ENCODE data around the gene PAX1.

PAX1 gene

GRCh38 chr20:21705575-21706260 is at the start of gene PAX1:
TSS of gene PAX1 (plus strand) at chr20:21705664. CDS start at chr20:21705713, 49 bp downstream.
- DNase-seq, result no peak

GRCh38 chr20:21656308-21657067 is 49.0 kb upstream of the PAX1 start:
- DNase-seq, result no peak

GRCh38 chr20:21661488-21662055 is 43.9 kb upstream of the PAX1 start:
- DNase-seq, result no peak

- no peak for DNase-seq
Measured at GRCh38 chr20:21663465-21663864, 42.0 kb upstream of the PAX1 start.

DNA sequence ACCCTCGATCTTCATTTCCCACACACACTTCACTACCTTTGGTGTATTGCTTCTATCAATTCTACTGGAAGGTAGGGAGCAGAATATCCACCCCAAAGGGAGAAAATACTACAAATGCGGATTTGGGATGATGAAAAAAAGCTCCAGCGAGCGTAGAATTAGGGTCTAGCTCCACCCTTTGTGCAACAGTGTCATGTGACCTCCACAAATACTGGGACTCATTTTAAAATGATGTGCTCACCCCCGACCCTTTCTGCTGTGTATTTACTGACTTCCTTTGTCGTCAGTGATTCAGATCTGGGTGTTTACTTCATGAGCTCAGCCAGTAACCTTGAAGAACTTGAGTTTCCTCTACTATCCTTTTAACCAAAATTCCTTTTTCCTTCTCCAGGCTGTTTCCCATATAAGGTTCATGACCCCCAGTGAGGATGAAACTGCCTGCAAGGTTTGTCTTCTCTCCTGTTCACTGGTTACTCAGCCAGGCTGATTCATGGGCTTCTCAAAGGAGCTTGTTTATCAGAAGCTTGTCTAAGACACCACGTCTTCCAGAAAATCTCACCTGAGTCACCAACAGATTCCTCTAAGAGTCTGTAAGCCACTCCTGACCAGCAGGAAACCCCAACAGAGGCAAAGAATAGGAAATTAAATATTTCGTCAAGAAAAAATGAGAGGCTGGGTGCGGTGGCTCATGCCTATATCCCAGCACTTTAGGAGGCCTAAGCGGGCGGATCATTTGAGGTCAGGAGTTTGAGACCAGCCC is 39.6 kb upstream of the PAX1 start:
- no peak for DNase-seq

- no peak for DNase-seq
Measured at GRCh38 chr20:21670126-21670525, 35.3 kb upstream of the PAX1 start.

GRCh38 chr20:21670981-21671380 is 34.5 kb upstream of the PAX1 start:
- no peak for DNase-seq

DNA sequence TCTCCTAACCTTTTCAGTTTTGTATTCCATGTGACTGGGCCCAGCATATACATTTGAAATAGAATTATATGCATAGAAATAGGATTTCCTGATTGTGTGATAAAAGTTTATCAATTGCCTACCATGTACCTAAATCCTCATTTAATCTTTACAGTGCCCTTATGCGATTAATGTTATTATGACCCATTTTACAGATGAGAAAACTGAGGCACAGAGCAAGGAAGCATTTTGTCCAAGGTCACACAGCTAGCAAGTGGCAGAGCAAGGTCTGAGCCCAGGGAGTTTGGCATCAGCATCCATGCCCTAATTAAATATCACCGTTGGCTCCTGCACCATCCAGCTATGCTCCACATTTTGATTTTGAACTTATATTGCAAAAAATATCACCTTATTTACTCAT is 28.2 kb upstream of the PAX1 start:
- DNase-seq, result no peak

DNA sequence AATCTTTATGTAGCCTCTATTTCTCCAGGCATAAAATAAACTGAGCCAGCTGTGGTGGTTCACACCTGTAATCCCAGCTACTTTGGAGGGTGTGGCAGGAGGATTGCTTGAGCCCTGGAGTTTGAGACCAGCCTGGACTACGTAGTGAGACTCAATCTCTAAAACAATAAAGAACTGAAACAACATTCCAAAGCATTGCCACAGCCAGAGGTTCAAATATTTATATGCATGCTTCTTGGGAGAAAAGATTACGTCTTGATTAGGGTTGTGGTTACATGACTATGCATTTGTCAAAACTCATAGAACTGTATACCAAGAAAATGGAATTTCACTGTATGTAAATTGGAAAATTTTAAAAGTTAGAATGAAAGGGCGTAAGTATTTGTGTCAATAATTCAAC is 27.7 kb upstream of the PAX1 start:
- no peak for DNase-seq

GRCh38 chr20:21681234-21681921 is 24.1 kb upstream of the PAX1 start:
- DNase-seq, result no peak

- no peak for DNase-seq
Measured at GRCh38 chr20:21681922-21682318, 23.5 kb upstream of the PAX1 start.

DNA sequence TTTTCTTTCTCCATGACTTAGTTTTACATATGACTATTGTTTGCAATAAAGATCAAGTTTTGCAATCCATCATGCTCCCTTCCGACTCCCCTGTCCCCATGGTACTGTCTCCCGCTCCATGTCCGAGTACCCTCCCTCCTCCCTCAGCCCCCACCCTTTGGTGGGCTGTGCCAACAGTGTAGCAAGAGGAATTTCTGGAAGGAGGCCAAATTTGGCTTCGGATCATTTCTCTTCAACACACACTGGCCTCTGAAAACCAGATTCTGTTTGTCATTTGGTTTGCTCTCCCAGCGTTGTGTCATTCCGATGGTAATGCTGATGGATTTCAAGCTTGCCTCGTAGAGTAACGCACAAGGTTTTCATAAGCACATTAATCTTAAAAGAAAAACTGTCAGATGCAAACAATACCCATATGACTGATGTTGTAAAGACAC is 22.9 kb upstream of the PAX1 start:
- no peak for DNase-seq

GRCh38 chr20:21684671-21685070 is 20.8 kb upstream of the PAX1 start:
- DNase-seq, result no peak

DNA sequence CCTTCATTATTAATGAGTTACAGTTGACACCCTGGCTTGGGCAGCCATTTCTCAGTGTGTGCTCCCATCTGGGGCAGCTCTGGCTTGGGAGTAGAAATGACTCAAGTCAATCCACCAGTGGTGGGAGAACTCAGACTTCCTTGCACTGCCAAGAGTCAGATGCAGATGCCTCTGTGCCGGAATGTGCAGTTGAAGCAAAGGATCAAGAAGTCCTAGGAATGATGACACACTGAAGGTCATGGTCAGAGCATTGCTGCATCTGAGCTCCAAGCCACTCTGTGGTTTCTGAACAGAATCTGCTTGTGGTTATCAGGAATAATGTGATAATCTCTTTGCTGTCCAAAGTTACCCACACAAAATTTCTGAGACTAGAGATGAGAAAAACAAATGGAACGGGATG is 19.5 kb upstream of the PAX1 start:
- DNase-seq, result no peak

DNA sequence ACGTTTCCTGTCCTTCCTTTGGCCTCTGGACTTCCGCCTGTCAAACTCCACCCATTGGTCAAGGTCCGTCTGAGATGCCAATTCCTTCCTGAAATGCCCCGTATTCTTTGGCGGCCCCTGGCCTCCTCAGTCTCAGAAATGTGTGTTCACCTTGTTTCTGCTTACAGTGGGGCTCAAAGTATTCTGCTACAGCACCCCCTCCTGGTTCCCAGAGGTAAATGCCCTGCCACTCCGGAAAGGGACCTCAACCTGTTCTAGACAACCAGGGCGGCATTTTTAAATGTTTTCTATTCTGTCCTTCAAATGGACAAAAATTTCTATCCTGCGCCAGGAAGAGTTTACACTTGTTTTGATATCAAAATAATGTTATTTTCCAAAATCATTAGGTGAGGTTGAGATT is 12.1 kb upstream of the PAX1 start:
- DNase-seq, result peak; percentile 20

DNA sequence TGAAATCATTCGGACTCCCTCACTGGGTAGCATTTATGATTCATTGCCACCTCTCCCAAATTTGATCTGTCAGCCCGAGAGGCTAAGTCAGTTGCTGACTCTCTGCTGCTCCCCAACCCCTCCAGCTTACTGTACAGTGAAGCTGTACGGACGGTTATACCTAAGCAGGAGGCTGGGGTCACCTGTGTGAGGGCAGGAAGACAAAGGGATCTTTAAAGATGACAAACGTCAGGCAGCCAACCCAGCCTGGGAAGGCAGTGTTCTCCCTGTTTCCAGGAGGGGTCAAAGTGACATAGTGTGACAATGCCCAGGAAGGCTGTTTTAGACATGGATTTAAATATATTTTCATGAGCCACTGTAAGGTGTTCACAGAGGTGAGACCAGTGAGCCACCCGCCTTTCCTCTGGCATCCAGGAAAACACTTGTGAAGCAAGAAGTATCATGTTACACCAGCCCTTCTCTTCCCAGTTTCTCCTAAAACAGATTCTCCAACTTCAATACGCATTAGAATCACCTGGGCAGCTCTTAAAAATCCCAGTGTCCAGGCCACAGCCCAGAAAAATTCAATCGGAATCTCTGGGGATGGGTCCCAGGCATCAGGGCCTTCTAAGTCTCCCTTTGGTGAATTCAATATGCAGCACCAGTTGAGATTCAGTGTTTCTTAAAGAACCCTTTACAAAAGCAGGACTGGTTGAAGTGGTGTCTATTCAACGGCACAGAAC is 6.8 kb upstream of the PAX1 start:
- no peak for DNase-seq

GRCh38 chr20:21699216-21699508 is 6.3 kb upstream of the PAX1 start:
- DNase-seq, result no peak

DNA sequence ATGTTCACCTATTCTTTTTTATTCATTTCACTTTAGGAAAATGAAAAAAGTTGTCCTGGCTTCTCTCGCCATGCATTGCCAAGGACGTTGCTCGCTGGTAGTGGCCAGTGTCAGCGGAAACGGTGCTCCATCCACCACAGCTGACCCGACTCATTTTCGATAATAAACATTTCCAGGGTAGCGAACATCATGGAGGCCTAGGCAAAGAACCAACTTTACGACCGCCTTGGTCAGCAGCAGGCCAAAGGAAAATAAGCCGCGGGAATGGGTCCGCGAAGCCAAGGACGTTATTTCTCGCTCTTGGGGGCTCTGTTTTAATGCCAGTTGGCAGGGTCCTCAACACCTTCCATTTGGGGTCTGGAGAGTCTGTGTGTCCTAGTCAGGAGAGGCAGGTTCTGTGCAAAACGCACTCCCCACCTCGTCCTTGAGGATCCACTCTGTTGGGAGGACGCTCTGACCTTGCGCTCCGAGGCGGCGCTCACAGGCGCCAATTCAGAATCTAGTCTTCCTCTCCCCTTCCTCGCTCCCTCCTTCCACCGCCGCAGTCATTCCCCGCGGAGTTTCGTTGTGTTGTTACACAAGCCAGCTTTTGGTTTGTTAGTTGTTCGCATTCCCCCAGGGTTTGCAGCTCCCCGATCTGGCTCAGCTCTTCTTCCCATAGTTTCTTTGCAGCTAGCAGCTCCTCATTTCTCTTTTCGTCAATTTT is 4.1 kb upstream of the PAX1 start:
- no peak for DNase-seq

GRCh38 chr20:21702016-21702415 is 3.4 kb upstream of the PAX1 start:
- no peak for DNase-seq

GRCh38 chr20:21702553-21703470 is 2.7 kb upstream of the PAX1 start:
- DNase-seq, result peak; percentile 59
